ENCODE measurements around the gene FAM3C.

- TF ChIP-seq YY1 (IDR thresholded peaks at IDR 0.05; ENCODE audit: insufficient read depth, insufficient read length) (no peak), ZNF274 (IDR thresholded peaks at IDR 0.05; ENCODE audit: low read depth, low read length) (no peak)
Measured at GRCh38 chr7:121331048-121331447, 65.1 kb downstream of the FAM3C start.
